ENCODE results near the gene SSX4B.
"Not testable (repeated sequence)": the region's sequence is repeated elsewhere in the genome, so short reads cannot be mapped to it uniquely, and the experiment has no call there.

The SSX4B gene, protein sequence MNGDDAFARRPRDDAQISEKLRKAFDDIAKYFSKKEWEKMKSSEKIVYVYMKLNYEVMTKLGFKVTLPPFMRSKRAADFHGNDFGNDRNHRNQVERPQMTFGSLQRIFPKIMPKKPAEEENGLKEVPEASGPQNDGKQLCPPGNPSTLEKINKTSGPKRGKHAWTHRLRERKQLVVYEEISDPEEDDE

DNA sequence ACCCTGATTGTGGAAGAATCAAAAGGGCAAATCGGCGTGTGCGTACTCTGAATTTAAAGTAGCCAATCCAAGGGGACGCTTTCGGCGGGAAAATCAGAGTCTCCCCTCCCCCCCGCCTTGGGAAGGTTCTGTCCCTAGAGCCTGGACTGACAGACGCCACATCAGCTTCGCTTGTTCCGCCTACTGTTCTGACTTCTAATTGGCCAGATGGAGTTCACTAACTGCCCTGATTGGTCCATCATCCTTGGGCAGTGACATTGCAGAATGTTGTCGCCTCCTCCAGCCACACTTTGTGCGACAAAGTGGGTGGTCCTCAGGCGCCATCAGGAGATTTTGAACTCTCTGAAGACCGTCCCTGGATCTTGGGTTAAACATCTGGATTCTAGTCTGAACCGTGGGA, at the start of gene SSX4B:
SSX4B (minus strand) TSS at position 101 of the 400 bp plus-strand sequence. CDS start 588 bp downstream, outside the sequence.
- not testable (repeated sequence) for DNase-seq

GRCh38 chrX:48460606-48461005, 48.8 kb upstream of the SSX4B start:
- DNase-seq, result no peak

DNA sequence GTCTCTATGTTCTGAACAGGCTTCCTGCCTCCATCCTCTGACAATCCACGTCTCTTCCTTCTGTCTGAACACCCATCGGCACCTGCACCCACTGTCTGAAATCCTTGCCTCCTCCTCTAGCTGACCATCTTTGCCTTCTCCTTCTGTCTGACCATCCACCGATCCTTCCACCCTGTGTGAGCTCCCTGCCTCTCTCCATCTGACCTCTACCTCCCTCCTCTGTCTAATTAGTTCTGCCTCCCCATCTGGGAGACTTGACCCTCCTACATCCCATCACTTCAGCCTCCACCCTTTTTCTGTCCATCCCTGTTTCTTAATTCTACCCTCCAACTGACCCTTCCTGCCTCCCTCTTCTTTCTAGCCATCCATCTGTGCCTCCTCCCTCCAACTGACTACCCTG, 48.3 kb upstream of the SSX4B start:
- no peak for DNase-seq

GRCh38 chrX:48459483-48459882, 47.7 kb upstream of the SSX4B start:
- no peak for DNase-seq

- peak; percentile 45 for DNase-seq
Observed at GRCh38 chrX:48458711-48459110, 47.0 kb upstream of the SSX4B start.

GRCh38 chrX:48456628-48457331, 45.0 kb upstream of the SSX4B start:
- DNase-seq, result peak; percentile 56

- DNase-seq, result peak; percentile 10
Observed at GRCh38 chrX:48451708-48452107, 39.9 kb upstream of the SSX4B start.

GRCh38 chrX:48450076-48450475, 38.3 kb upstream of the SSX4B start:
- no peak for DNase-seq

DNA sequence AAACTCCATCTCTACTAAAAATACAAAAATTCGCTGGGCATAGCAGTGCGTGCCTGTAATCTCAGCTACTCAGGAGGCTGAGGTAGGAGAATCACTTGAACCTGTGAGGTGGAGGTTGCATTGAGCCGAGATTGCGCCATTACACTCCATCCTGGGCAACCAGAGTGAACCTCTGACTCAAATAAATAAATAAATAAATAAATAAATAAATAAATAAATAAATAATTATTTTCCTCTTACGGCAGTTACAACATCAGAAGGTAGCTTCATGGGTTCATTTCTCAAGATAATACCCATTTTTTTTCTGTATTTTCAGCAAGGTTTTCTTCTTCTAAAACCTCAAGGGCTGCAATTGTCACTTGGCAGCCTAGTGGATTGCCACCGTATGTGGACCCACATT, 35.4 kb upstream of the SSX4B start:
- DNase-seq, result not testable (repeated sequence)

DNA sequence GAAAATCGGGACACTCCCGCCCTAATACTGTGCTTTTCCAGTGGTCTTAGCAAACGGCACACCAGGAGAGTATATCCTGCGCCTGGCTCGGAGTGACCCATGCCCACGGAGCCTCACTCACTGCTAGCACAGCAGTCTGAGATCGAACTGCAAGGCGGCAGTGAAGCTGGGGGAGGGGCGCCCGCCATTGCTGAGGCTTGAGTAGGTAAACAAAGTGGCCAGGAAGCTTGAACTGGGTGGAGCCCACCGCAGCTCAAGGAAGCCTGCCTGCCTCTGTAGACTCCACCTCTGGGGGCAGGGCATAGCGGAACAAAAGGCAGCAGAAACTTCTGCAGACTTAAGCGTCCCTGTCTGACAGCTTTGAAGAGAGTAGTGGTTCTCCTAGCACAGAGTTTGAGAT, 22.0 kb upstream of the SSX4B start:
- DNase-seq, result peak; percentile 2

GRCh38 chrX:48430166-48430565, 18.4 kb upstream of the SSX4B start:
- DNase-seq, result not testable (repeated sequence)

GRCh38 chrX:48429606-48430005, 17.8 kb upstream of the SSX4B start:
- not testable (repeated sequence) for DNase-seq

- not testable (repeated sequence) for DNase-seq
Observed at GRCh38 chrX:48427027-48427716, 15.4 kb upstream of the SSX4B start.

DNA sequence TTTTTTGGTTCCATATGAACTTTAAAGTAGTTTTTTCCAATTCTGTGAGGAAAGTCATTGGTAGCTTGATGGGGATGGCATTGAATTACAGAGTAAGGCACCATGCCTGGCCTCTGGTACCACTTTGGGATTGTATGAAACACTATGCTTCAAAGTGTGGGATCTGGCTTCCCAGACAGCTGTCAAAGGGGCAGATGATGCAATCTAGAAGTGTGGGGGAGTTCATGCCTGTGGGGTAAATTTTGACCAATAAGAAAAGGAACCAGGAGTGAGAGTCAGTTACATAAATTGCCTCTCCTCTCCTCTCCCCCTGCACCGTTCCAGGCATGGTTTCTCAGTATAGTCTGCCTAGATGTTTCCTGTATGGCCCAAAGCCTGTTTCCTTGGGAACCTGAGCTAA, 13.9 kb downstream of the SSX4B start:
- DNase-seq, result not testable (repeated sequence)

GRCh38 chrX:48396931-48397330, 14.8 kb downstream of the SSX4B start:
- not testable (repeated sequence) for DNase-seq

DNA sequence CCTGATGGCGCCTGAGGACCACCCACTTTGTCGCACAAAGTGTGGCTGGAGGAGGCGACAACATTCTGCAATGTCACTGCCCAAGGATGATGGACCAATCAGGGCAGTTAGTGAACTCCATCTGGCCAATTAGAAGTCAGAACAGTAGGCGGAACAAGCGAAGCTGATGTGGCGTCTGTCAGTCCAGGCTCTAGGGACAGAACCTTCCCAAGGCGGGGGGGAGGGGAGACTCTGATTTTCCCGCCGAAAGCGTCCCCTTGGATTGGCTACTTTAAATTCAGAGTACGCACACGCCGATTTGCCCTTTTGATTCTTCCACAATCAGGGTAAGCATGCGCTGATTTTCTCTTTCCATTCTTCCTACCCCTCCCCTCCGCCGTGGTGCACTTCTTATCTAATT, 28.5 kb downstream of the SSX4B start, which contains the start of gene SSX4:
SSX4 (plus strand) TSS at position 301 of the 400 bp plus-strand sequence. CDS start 515 bp downstream, outside the sequence.
- DNase-seq, result not testable (repeated sequence)

DNA sequence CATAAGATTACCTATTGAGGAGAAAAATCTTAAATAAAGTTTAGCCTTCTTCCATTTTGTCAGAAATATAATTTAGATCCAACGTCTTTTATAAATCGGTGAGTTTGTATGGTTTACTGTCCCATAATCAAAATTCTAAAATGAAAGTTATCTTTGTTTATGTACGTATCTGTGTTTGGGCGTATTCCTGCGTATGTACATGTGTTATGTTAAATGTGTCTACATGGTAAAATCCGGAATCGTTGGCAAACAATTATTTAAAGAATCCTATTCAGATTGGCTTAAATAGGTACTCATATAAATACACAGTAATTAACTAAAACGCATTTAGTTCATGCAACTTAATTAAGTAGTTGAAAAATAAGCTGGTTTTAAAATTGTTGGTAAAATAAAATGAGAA, 41.4 kb downstream of the SSX4B start:
- not testable (repeated sequence) for DNase-seq

GRCh38 chrX:48367717-48368408, 43.9 kb downstream of the SSX4B start:
- not testable (repeated sequence) for DNase-seq

DNA sequence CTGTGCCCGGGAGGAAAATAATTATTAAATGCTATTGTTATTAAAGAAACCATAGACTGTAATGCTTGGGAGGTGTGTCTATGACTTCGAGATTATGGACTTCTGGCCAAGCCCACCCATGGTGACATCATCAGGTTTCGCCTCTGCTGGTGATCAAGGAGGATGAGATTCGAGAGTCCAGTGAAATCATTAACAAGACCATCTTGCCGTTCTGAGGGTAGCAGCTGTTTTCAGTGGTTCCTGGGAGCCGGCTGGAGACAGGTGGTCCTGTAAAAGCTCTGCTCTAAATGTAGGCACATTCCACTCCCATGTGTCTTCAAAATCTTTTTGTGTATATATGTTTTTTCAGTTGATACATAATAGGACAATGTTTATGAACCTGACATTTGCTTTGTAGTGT, 52.5 kb downstream of the SSX4B start:
- peak; percentile 3 for DNase-seq

GRCh38 chrX:48357681-48358080, 54.1 kb downstream of the SSX4B start:
- DNase-seq, result no peak

GRCh38 chrX:48356315-48357094, 55.3 kb downstream of the SSX4B start, which contains the start of gene SSX3:
SSX3 (minus strand) TSS chrX:48356703; CDS start chrX:48355249, 1,454 bp downstream.
- not testable (repeated sequence) for DNase-seq
